Adrenal gland (tissue), 12 donors: ENCODE measurements around the gene TMPRSS3. TPM values are rescaled to one million over a fixed set of nuclear protein-coding genes. Genes with fewer than 3 reads are reported as not detected.

Source experiments
- DNase-seq, 7 donors: peaks; one replicate each; pipeline ENCODE4 v3.0.0-alpha.2; 2019 to 2020
- H3K27ac ChIP-seq, 5 donors: fragments of 200-600 bp; sonication (generic) in 4 of 5; 1 replicate in 3 of 5; 2 replicates in 2 of 5; pipeline versions ENCODE4 v1.5.1 to v1.8.0; 2016 to 2020; ENCODE audit warnings: mild to moderate bottlenecking in 1 of 5
- H3K27me3 ChIP-seq: fragments of 200-600 bp; 2 replicates; pipeline ENCODE4 v1.8.0; 2021
- H3K36me3 ChIP-seq, 2 donors: fragments of 200-600 bp; replicated peaks in 1 of 2; 1 replicate in 1 of 2; 2 replicates in 1 of 2; pipeline versions ENCODE4 v1.5.1 to v1.8.0; 2018 to 2022
- H3K4me1 ChIP-seq, 2 donors: fragments of 200-600 bp; replicated peaks in 1 of 2; 1 replicate in 1 of 2; 2 replicates in 1 of 2; pipeline versions ENCODE4 v1.5.1 to v1.8.0; 2018 to 2021
- H3K4me3 ChIP-seq, 4 donors: fragments of 200-600 bp; sonication (generic) in 3 of 4; one replicate each; pipeline ENCODE4 v1.5.1; 2016 to 2018
- H3K9me3 ChIP-seq, 3 donors: fragments of 200-600 bp; sonication (generic) in 1 of 3; replicated peaks in 1 of 3; 1 replicate in 2 of 3; 2 replicates in 1 of 3; pipeline versions ENCODE4 v1.5.1 to v1.8.0; 2016 to 2021
- CTCF ChIP-seq, 6 experiments: fragments of 450-650 bp in 4 of 6; fragments of 200-600 bp in 2 of 6; sonication (generic) in 1 of 6; IDR thresholded peaks; 1 replicate in 5 of 6; 2 replicates in 1 of 6; pipeline versions ENCODE4 v1.5.1 to v1.8.0; 2016 to 2021; ENCODE audit warnings: antibody characterized with exemption in 6 of 6, mild to moderate bottlenecking in 2 of 6, moderate library complexity in 1 of 6
- POLR2A ChIP-seq, 2 donors: fragments of 450-650 bp; IDR thresholded peaks; one replicate each; pipeline ENCODE4 v1.6.1; 2017; ENCODE audit warnings: antibody characterized with exemption in 2 of 2, mild to moderate bottlenecking in 2 of 2, moderate library complexity in 1 of 2
- WGBS, 4 donors: extraction: QIAGEN DNeasy Blood & Tissue Kit in 2 of 4; methylation state at CpG; one replicate each; pipeline versions ENCODE4 v1.1.5 to v1.1.7; 2013 to 2017; 5-methylcytosine and 5-hydroxymethylcytosine counted together
- intact Hi-C, 2 donors: fragments of 100-400 bp; cut with DNase I; formaldehyde crosslinking; loops; one replicate each; pipeline versions ENCODE4 v1.14.1 to v1.15.0; 2022 to 2023
- polyA plus RNA-seq, 3 donors: library from polyadenylated mRNA; stranded (reverse); fragments of 200-250 nt in 2 of 3; fragments of 350-450 nt in 1 of 3; fragmentation: Illumina TruSeq in 1 of 3; extraction: RNeasy Lipid Tissue Mini Kit (QIAGEN cat#74804) in 1 of 3; gene quantifications; one replicate each; pipeline ENCODE4 v1.2.3, GENCODE V29; 2013 to 2014
- total RNA-seq, 9 donors: library from RNA; depleted of rRNA in 4 of 9; stranded (reverse); fragments of >200 nt in 4 of 9; fragments of 120-200 nt in 1 of 9; fragmentation: NEBNext Ultra II Directional in 1 of 9; extraction: Animal tissue kit (Norgen Biotek cat#: 25700) in 1 of 9; gene quantifications; one replicate each; pipeline versions ENCODE4 v1.1.0 to v1.2.4, GENCODE V29; 2013 to 2023
- donor health status: healthy with polysubstance abuse.
- donor health status: Bipolar disorder and iron deficiency.
- donor health status: DM: yes; HTN: yes; CAD: no.
- donor health status: DM: no; HTN: no; CAD: no.
- donor health status: DM: no; HTN: no; CAD: no.
- donor health status: DM: yes; HTN: yes; CAD: no.

The TMPRSS3 gene
- total and polyA plus RNA-seq, 12 donors: 0.14 to 2.9 (median 0.38) TPM; not detected in 3

DNA sequence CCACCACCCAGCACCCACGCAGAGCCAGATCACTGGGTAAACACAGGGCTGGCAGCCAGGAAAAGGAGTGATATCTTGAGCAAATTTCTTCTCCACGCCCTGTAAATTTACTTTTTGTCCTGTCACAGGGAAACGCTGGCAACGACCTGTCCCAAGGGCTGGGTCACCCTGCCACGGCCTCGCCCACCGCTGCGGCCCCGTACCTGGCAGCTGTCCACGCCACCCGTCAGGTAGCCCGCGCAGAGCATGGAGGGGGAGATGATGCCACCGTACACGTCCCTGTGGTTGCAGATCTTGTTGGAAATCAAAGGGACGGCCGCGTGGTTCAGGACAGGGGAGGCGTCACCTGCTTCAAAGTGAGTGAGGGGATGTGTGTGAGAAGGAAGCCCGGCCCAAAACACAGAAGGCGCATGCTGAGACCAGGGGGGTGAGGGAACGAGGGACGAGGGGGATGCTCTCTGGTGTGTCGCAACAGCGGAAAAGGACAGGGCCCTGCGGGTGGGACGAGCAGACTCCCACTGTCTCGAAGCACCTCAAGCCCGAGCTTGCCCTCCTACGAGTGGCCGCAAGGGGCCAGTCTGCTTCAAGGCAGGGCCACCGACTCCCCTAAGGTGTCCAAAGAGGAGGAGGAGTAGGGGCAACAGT, 19.4 kb downstream of the TMPRSS3 start:
- WGBS, 4 donors: 78 to 81% (median 79%) methylated on average over 27 to 32 of the region's 32 CpGs
- H3K27ac ChIP-seq: no peak overlapping the region
- no peaks in the 10 kb centered on the region for H3K4me1 ChIP-seq
- H3K4me3 ChIP-seq: no peak overlapping the region
- no peak for TF ChIP-seq POLR2A (IDR thresholded peaks at IDR 0.05)
- TF ChIP-seq CTCF (IDR thresholded peaks at IDR 0.05): peak in 1 of 6 experiments; percentile 46
- H3K9me3 ChIP-seq: no peaks in the 10 kb centered on the region
- no peaks in the 10 kb centered on the region for H3K36me3 ChIP-seq
- H3K27me3 ChIP-seq: no peaks in the 10 kb centered on the region
- intact Hi-C loops: loop anchor here in 1 of 2 donors (5.0 kb wide), 1 partner anchor 59 kb away; the partner anchor contains the start of gene TFF3
- DNase-seq: peak in 1 of 7 donors; percentile 21

GRCh38 chr21:42375966-42376337, 19.9 kb downstream of the TMPRSS3 start:
- no peak overlapping the region for H3K4me3 ChIP-seq
- H3K27ac ChIP-seq: no peak overlapping the region
- intact Hi-C loops: loop anchor here in 1 of 2 donors (5.0 kb wide), 1 partner anchor 59 kb away; the partner anchor contains the start of gene TFF3
- no peaks in the 10 kb centered on the region for H3K27me3 ChIP-seq
- H3K36me3 ChIP-seq: no peaks in the 10 kb centered on the region
- no peak for DNase-seq
- WGBS, 4 donors: 86% methylated on average over 3 of the region's 3 CpGs; no CpG with 5 or more reads in 2 of the 4 donors
- TF ChIP-seq POLR2A (IDR thresholded peaks at IDR 0.05): no peak
- no peak for TF ChIP-seq CTCF (IDR thresholded peaks at IDR 0.05)
- no peaks in the 10 kb centered on the region for H3K4me1 ChIP-seq
- H3K9me3 ChIP-seq: no peaks in the 10 kb centered on the region

DNA sequence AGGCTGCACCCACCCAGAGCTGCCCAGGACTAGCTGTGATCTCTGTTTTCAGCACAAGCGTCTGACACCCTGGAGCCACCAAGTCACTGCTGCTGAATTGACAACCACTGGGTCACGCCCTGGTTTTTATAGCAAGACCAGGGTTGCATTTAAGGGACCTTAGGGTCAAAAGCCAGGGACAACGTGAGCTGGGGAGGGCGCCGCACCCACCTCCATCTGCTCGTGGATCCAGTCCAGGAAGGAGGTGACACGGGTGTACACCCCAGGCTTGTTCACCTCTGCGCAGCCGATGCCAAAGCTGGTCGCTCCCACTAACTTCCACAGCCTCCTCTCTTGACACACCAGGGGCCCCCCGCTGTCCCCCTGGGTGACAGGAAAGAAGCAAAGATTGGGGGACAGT, 20.3 kb downstream of the TMPRSS3 start:
- intact Hi-C loops: loop anchor here in 1 of 2 donors (5.0 kb wide), 1 partner anchor 58 kb away; the partner anchor contains the start of gene TFF3
- H3K4me3 ChIP-seq: no peak overlapping the region
- no peaks in the 10 kb centered on the region for H3K36me3 ChIP-seq
- H3K27me3 ChIP-seq: no peaks in the 10 kb centered on the region
- TF ChIP-seq POLR2A (IDR thresholded peaks at IDR 0.05): no peak
- TF ChIP-seq CTCF (IDR thresholded peaks at IDR 0.05): no peak
- DNase-seq: no peak
- no peaks in the 10 kb centered on the region for H3K9me3 ChIP-seq
- 56 to 85% (median 73%) methylated on average over 7 to 11 of the region's 11 CpGs for WGBS, 4 donors
- H3K4me1 ChIP-seq: no peaks in the 10 kb centered on the region
- H3K27ac ChIP-seq: no peak overlapping the region

- Histone ChIP-seq H3K9me3 (no peaks in the 10 kb centered on the region), H3K4me3 (no peak overlapping the region)
- WGBS, 4 donors: 36 to 54% (median 43%) methylated on average over 16 to 23 of the region's 23 CpGs
Measured at GRCh38 chr21:42374864-42375499, 20.9 kb downstream of the TMPRSS3 start.

More at GRCh38 chr21:42374864-42375499, 20.9 kb downstream of the TMPRSS3 start:
- no peaks in the 10 kb centered on the region for H3K36me3 ChIP-seq
- H3K4me1 ChIP-seq: no peaks in the 10 kb centered on the region
- intact Hi-C loops: loop anchor here in 1 of 2 donors (5.0 kb wide), 1 partner anchor 58 kb away; the partner anchor contains the start of gene TFF3
- no peak overlapping the region for H3K27ac ChIP-seq
- no peak for DNase-seq
- no peaks in the 10 kb centered on the region for H3K27me3 ChIP-seq
- TF ChIP-seq CTCF (IDR thresholded peaks at IDR 0.05) (no peak), POLR2A (IDR thresholded peaks at IDR 0.05) (no peak)
